Gastroesophageal sphincter (tissue), 4 donors: ENCODE data around the gene PRKD1. TPM values are rescaled to one million over a fixed set of nuclear protein-coding genes. Genes with fewer than 3 reads are reported as not detected.

Experiments
- ATAC-seq: fragments of 150-250 bp; one replicate; pipeline ENCODE4 v1.9.1; 2016; ENCODE audit warnings: mild to moderate bottlenecking, moderate library complexity
- H3K27ac ChIP-seq, 4 donors: fragments of 200-600 bp; sonication (generic) in 3 of 4; 1 replicate in 3 of 4; 2 replicates in 1 of 4; pipeline ENCODE4 v1.5.1; 2016 to 2019
- H3K27me3 ChIP-seq: fragments of 200-600 bp; sonication (generic); one replicate; pipeline ENCODE4 v1.5.1; 2019
- H3K36me3 ChIP-seq, 2 donors: fragments of 200-600 bp; sonication (generic); one replicate each; pipeline ENCODE4 v1.5.1; 2019; ENCODE audit warnings: control low read depth in 1 of 2
- H3K4me1 ChIP-seq, 3 donors: fragments of 200-600 bp; sonication (generic); 1 replicate in 2 of 3; 2 replicates in 1 of 3; pipeline ENCODE4 v1.5.1; 2016 to 2019; ENCODE audit warnings: control low read depth in 2 of 3
- H3K4me3 ChIP-seq, 2 donors: fragments of 200-600 bp; sonication (generic); one replicate each; pipeline ENCODE4 v1.5.1; 2019; ENCODE audit warnings: mild to moderate bottlenecking in 1 of 2, moderate library complexity in 1 of 2
- H3K9me3 ChIP-seq, 3 donors: fragments of 200-600 bp; sonication (generic); one replicate each; pipeline ENCODE4 v1.5.1; 2017 to 2019; ENCODE audit warnings: control low read depth in 2 of 3
- CTCF ChIP-seq, 4 experiments: fragments of 200-600 bp in 2 of 4; fragments of 450-650 bp in 2 of 4; sonication (generic) in 1 of 4; IDR thresholded peaks; one replicate each; pipeline ENCODE4 v1.5.1; 2017 to 2019; ENCODE audit warnings: antibody characterized with exemption in 4 of 4, mild to moderate bottlenecking in 2 of 4, moderate library complexity in 2 of 4
- EP300 ChIP-seq: sonication (generic); formaldehyde crosslinking; IDR thresholded peaks from one replicate; pipeline ENCODE4 v1.6.1; 2017; ENCODE audit warnings: antibody characterized with exemption, mild to moderate bottlenecking
- POLR2A ChIP-seq, 2 donors: fragments of 450-650 bp; IDR thresholded peaks; one replicate each; pipeline ENCODE4 v1.6.1; 2017; ENCODE audit warnings: antibody characterized with exemption in 2 of 2, mild to moderate bottlenecking in 2 of 2, moderate library complexity in 1 of 2
- POLR2AphosphoS5 ChIP-seq: sonication (generic); formaldehyde crosslinking; IDR thresholded peaks from one replicate; pipeline ENCODE4 v1.6.1; 2017; ENCODE audit warnings: antibody characterized with exemption
- WGBS, 2 donors: methylation state at CpG; one replicate each; pipeline ENCODE4 v1.1.5; 2018; ENCODE audit warnings: low coverage in 1 of 2; 5-methylcytosine and 5-hydroxymethylcytosine counted together
- total RNA-seq, 4 donors: library from RNA; depleted of rRNA; stranded (reverse); fragments of >200 nt; gene quantifications; one replicate each; pipeline ENCODE4 v1.1.0, GENCODE V29; 2016

PRKD1 gene
- total RNA-seq, 4 donors from 2014 or later, result 11.9 to 14.3 (median 12.6) TPM

- Histone ChIP-seq H3K27me3 (no peaks in the 10 kb centered on the region), H3K27ac (no peak overlapping the region), H3K4me3 (no peak overlapping the region), H3K36me3 (no peaks in the 10 kb centered on the region), H3K4me1 (no peaks in the 10 kb centered on the region), H3K9me3 (peaks cover 0 to 9% (median 0%) of the 10 kb centered on the region in 3 donors)
- no peak for ATAC-seq
- WGBS, 2 donors, result 96 to 100% methylated on average over 2 of the region's 2 CpGs
- TF ChIP-seq CTCF (IDR thresholded peaks at IDR 0.05) (no peak), EP300 (no peak), POLR2A (IDR thresholded peaks at IDR 0.05) (no peak), POLR2AphosphoS5 (no peak)
These were observed 358.5 kb downstream of the PRKD1 start for GRCh38 chr14:29569194-29569593.

GRCh38 chr14:29566194-29566593 lies 361.5 kb downstream of the PRKD1 start:
- TF ChIP-seq CTCF (IDR thresholded peaks at IDR 0.05), result no peak
- no peak for TF ChIP-seq EP300
- ATAC-seq, result no peak
- Histone ChIP-seq H3K4me3 (no peak overlapping the region), H3K27ac (no peak overlapping the region), H3K4me1 (no peaks in the 10 kb centered on the region), H3K36me3 (no peaks in the 10 kb centered on the region), H3K9me3 (peaks cover 0 to 9% (median 0%) of the 10 kb centered on the region in 3 donors), H3K27me3 (no peaks in the 10 kb centered on the region)
- WGBS, 2 donors, result 80 to 86% methylated on average over 1 of the region's 1 CpG

- H3K27ac ChIP-seq, result no peak overlapping the region
- TF ChIP-seq EP300 (no peak), POLR2AphosphoS5 (peak; percentile 35), POLR2A (IDR thresholded peaks at IDR 0.05) (no peak), CTCF (IDR thresholded peaks at IDR 0.05) (no peak)
- H3K36me3 ChIP-seq, result no peaks in the 10 kb centered on the region
- H3K9me3 ChIP-seq, result no peaks in the 10 kb centered on the region
- no peak for ATAC-seq
- peaks cover 0 to 9% (median 0%) of the 10 kb centered on the region in 3 donors for H3K4me1 ChIP-seq
- WGBS, 2 donors, result 7 to 31% methylated on average over 4 of the region's 4 CpGs
- no peak overlapping the region for H3K4me3 ChIP-seq
- no peaks in the 10 kb centered on the region for H3K27me3 ChIP-seq
These were observed 369.1 kb downstream of the PRKD1 start for GRCh38 chr14:29558516-29558915.

GRCh38 chr14:29554335-29554734 lies 373.3 kb downstream of the PRKD1 start:
- TF ChIP-seq POLR2A (IDR thresholded peaks at IDR 0.05) (no peak), POLR2AphosphoS5 (no peak), EP300 (no peak), CTCF (IDR thresholded peaks at IDR 0.05) (no peak)
- no peak for ATAC-seq
- Histone ChIP-seq H3K27ac (no peak overlapping the region), H3K4me3 (no peak overlapping the region), H3K9me3 (no peaks in the 10 kb centered on the region), H3K36me3 (no peaks in the 10 kb centered on the region), H3K27me3 (no peaks in the 10 kb centered on the region), H3K4me1 (peaks cover 0 to 15% (median 0%) of the 10 kb centered on the region in 3 donors)
- WGBS, 2 donors, result 78 to 100% methylated on average over 1 to 2 of the region's 3 CpGs

- WGBS, 2 donors, result 44 to 58% methylated on average over 4 of the region's 4 CpGs
- Histone ChIP-seq H3K27me3 (no peaks in the 10 kb centered on the region), H3K27ac (no peak overlapping the region), H3K4me3 (no peak overlapping the region), H3K36me3 (no peaks in the 10 kb centered on the region), H3K9me3 (no peaks in the 10 kb centered on the region), H3K4me1 (peaks cover 0 to 7% (median 0%) of the 10 kb centered on the region in 3 donors)
- no peak for ATAC-seq
- no peak for TF ChIP-seq EP300
- TF ChIP-seq POLR2AphosphoS5, result no peak
- TF ChIP-seq CTCF (IDR thresholded peaks at IDR 0.05), result no peak
- TF ChIP-seq POLR2A (IDR thresholded peaks at IDR 0.05), result no peak
These were observed 374.2 kb downstream of the PRKD1 start for GRCh38 chr14:29553427-29553826.
